Nephron progenitor cell (in vitro differentiated cells): ENCODE data around the gene ISG20L2.

Experiments used
- DNase-seq: peaks from one replicate; pipeline ENCODE4 v3.0.0; 2021
- H3K27ac Mint-ChIP-seq: 2 replicates; pipeline ENCODE4 v1.8.0; 2021; ENCODE audit warnings: mild to moderate bottlenecking, moderate library complexity, mixed read lengths
- H3K27me3 Mint-ChIP-seq: 2 replicates; pipeline ENCODE4 v1.8.0; 2021; ENCODE audit warnings: mild to moderate bottlenecking, low read depth, mixed read lengths; ENCODE audit not compliant: poor library complexity
- H3K36me3 Mint-ChIP-seq: 2 replicates; pipeline ENCODE4 v1.8.0; 2021; ENCODE audit warnings: low read depth, mixed read lengths
- H3K4me1 Mint-ChIP-seq: 2 replicates; pipeline ENCODE4 v1.8.0; 2021; ENCODE audit warnings: mixed read lengths
- H3K4me3 Mint-ChIP-seq: 2 replicates; pipeline ENCODE4 v1.8.0; 2021; ENCODE audit warnings: mild to moderate bottlenecking, moderate library complexity, mixed read lengths
- H3K9me3 Mint-ChIP-seq: 2 replicates; pipeline ENCODE4 v1.8.0; 2021; ENCODE audit warnings: mild to moderate bottlenecking, moderate library complexity, mixed read lengths
- CTCF ChIP-seq: fragments of 200-600 bp; sonication (generic); IDR thresholded peaks from 2 replicates; pipeline ENCODE4 v1.5.0; 2021; ENCODE audit warnings: antibody characterized with exemption

Gene ISG20L2

GRCh38 chr1:156756355-156756754, 27.8 kb upstream of the ISG20L2 start:
- no peaks in the 10 kb centered on the region for H3K27me3 Mint-ChIP-seq
- no peak overlapping the region for H3K4me3 Mint-ChIP-seq
- no peaks in the 10 kb centered on the region for H3K9me3 Mint-ChIP-seq
- no peaks in the 10 kb centered on the region for H3K36me3 Mint-ChIP-seq
- DNase-seq: no peak
- H3K4me1 Mint-ChIP-seq: peaks cover 25% of the 10 kb centered on the region
- TF ChIP-seq CTCF: no peak
- H3K27ac Mint-ChIP-seq: no peak overlapping the region

GRCh38 chr1:156755527-156755950, 27.0 kb upstream of the ISG20L2 start:
- no peak for DNase-seq
- Mint-ChIP-seq H3K27ac (peak overlapping the region; percentile 48), H3K9me3 (no peaks in the 10 kb centered on the region), H3K27me3 (no peaks in the 10 kb centered on the region), H3K36me3 (no peaks in the 10 kb centered on the region), H3K4me1 (peaks cover 27% of the 10 kb centered on the region), H3K4me3 (no peak overlapping the region)
- no peak for TF ChIP-seq CTCF

- Mint-ChIP-seq H3K9me3 (no peaks in the 10 kb centered on the region), H3K36me3 (no peaks in the 10 kb centered on the region), H3K4me3 (peak overlapping the region; percentile 49), H3K27me3 (no peaks in the 10 kb centered on the region), H3K4me1 (peaks cover 29% of the 10 kb centered on the region), H3K27ac (no peak overlapping the region)
- no peak for TF ChIP-seq CTCF
- no peak for DNase-seq
Measured at GRCh38 chr1:156754219-156754618, 25.7 kb upstream of the ISG20L2 start.

- Mint-ChIP-seq H3K4me3 (peak overlapping the region; percentile 94), H3K4me1 (peaks cover 35% of the 10 kb centered on the region), H3K9me3 (no peaks in the 10 kb centered on the region), H3K27ac (peak overlapping the region; percentile 23), H3K27me3 (no peaks in the 10 kb centered on the region), H3K36me3 (no peaks in the 10 kb centered on the region)
- TF ChIP-seq CTCF: no peak
- DNase-seq: no peak
Measured at GRCh38 chr1:156752843-156753482, 24.4 kb upstream of the ISG20L2 start.

GRCh38 chr1:156751757-156752481, 23.4 kb upstream of the ISG20L2 start:
- H3K27ac Mint-ChIP-seq: peak overlapping the region; percentile 95
- no peaks in the 10 kb centered on the region for H3K9me3 Mint-ChIP-seq
- no peaks in the 10 kb centered on the region for H3K27me3 Mint-ChIP-seq
- DNase-seq: peak; percentile 95
- H3K4me1 Mint-ChIP-seq: peaks cover 44% of the 10 kb centered on the region
- peak overlapping the region; percentile 94 for H3K4me3 Mint-ChIP-seq
- no peak for TF ChIP-seq CTCF
- H3K36me3 Mint-ChIP-seq: no peaks in the 10 kb centered on the region

GRCh38 chr1:156751451-156751756, 22.8 kb upstream of the ISG20L2 start, which contains the start of gene HDGF:
Gene HDGF (minus strand): TSS chr1:156751675. CDS start chr1:156751429, 246 bp downstream.
- no peak for DNase-seq
- Mint-ChIP-seq H3K27me3 (no peaks in the 10 kb centered on the region), H3K4me3 (peak within 1 kb of the TSS; percentile 96), H3K9me3 (no peaks in the 10 kb centered on the region), H3K36me3 (no peaks in the 10 kb centered on the region), H3K27ac (peak within 1 kb of the TSS; percentile 98), H3K4me1 (peaks cover 49% of the 10 kb centered on the region)
- no peak for TF ChIP-seq CTCF
